Neural progenitor cell (in vitro differentiated cells): ENCODE data around the gene CEP76.

Source experiments
- EZH2 ChIP-seq: fragments of 200-600 bp; sonication (generic); IDR thresholded peaks from 2 replicates; pipeline ENCODE4 v1.6.1; 2017; ENCODE audit warnings: antibody characterized with exemption, mild to moderate bottlenecking, moderate library complexity
- TF ChIP-seq, protein P1 (sequence below): fragments of 200-600 bp; sonication (generic); IDR thresholded peaks from 2 replicates; pipeline ENCODE4 v1.5.1; 2017; ENCODE audit warnings: antibody characterized with exemption, mild to moderate bottlenecking

GRCh38 chr18:12645254-12645653, 57.3 kb downstream of the CEP76 start:
- TF ChIP-seq, protein P1, sequence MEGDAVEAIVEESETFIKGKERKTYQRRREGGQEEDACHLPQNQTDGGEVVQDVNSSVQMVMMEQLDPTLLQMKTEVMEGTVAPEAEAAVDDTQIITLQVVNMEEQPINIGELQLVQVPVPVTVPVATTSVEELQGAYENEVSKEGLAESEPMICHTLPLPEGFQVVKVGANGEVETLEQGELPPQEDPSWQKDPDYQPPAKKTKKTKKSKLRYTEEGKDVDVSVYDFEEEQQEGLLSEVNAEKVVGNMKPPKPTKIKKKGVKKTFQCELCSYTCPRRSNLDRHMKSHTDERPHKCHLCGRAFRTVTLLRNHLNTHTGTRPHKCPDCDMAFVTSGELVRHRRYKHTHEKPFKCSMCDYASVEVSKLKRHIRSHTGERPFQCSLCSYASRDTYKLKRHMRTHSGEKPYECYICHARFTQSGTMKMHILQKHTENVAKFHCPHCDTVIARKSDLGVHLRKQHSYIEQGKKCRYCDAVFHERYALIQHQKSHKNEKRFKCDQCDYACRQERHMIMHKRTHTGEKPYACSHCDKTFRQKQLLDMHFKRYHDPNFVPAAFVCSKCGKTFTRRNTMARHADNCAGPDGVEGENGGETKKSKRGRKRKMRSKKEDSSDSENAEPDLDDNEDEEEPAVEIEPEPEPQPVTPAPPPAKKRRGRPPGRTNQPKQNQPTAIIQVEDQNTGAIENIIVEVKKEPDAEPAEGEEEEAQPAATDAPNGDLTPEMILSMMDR = no peak
- TF ChIP-seq EZH2 = no peak
